H1 (cell line): ENCODE measurements around the gene MYO9A. TPM values are rescaled to one million over a fixed set of nuclear protein-coding genes. Genes with fewer than 3 reads are reported as not detected.

ENCODE experiments used
- CTCF ChIA-PET: fragments of 300-600 bp; sonication (Branson Sonifier 250); formaldehyde crosslinking; loops from one replicate; lab custom pipeline; 2021; ENCODE audit not compliant: partially characterized antibody; lab: Charles Lee
- POLR2A ChIA-PET: fragments of 300-600 bp; sonication (Branson Sonifier 250); formaldehyde crosslinking; loops from one replicate; lab custom pipeline; 2021; ENCODE audit warnings: inconsistent platforms; ENCODE audit not compliant: partially characterized antibody; lab: Charles Lee
- DNase-seq, 2 experiments: peaks; one replicate each; pipeline versions ENCODE4 v3.0.0 to v3.0.0-alpha.2; 2010 to 2022; ENCODE audit warnings: low spot score in 2 of 2, low read depth in 1 of 2, mixed read lengths in 1 of 2
- FAIRE-seq: peaks from 2 replicates; lab custom pipeline; 2011; peaks lifted over from hg19 to GRCh38; lab: Jason Lieb, UNC
- H2AFZ ChIP-seq: 2 replicates; pipeline ENCODE4 v1.8.1; 2012; ENCODE audit warnings: low read length, inconsistent platforms
- H2AK5ac ChIP-seq: 2 replicates; pipeline ENCODE4 v1.6.1; 2013; ENCODE audit warnings: low read depth, low read length
- H2BK120ac ChIP-seq: replicated peaks from 2 replicates; pipeline ENCODE3; 2013; ENCODE audit warnings: low read depth, low read length, inconsistent platforms
- H2BK12ac ChIP-seq: 2 replicates; pipeline ENCODE4 v1.6.1; 2013; ENCODE audit warnings: low read depth, low read length
- H2BK15ac ChIP-seq: 2 replicates; pipeline ENCODE4 v1.6.1; 2013; ENCODE audit warnings: low read length
- H2BK20ac ChIP-seq: 2 replicates; pipeline ENCODE4 v1.6.1; 2013; ENCODE audit warnings: low read length
- H2BK5ac ChIP-seq: 2 replicates; pipeline ENCODE4 v1.6.1; 2013; ENCODE audit warnings: low read depth, low read length
- H3K14ac ChIP-seq: 2 replicates; pipeline ENCODE4 v1.6.1; 2013; ENCODE audit warnings: inconsistent platforms; ENCODE audit not compliant: insufficient read length
- H3K18ac ChIP-seq: 2 replicates; pipeline ENCODE4 v1.6.1; 2013; ENCODE audit warnings: low read length; ENCODE audit errors: extremely low read depth
- H3K23ac ChIP-seq: 2 replicates; pipeline ENCODE4 v1.6.1; 2013; ENCODE audit warnings: inconsistent platforms; ENCODE audit not compliant: insufficient read length
- H3K23me2 ChIP-seq: 2 replicates; pipeline ENCODE4 v1.6.1; 2013; ENCODE audit warnings: low read depth, low read length
- H3K27ac ChIP-seq: 2 replicates; pipeline ENCODE4 v1.6.1; 2011; ENCODE audit warnings: low read depth, low read length, inconsistent platforms
- H3K27me3 ChIP-seq, 4 experiments: replicated peaks in 1 of 4; 1 replicate in 1 of 4; 2 replicates in 3 of 4; pipeline versions ENCODE4 v1.6.1 to v1.8.1; 2011 to 2013; ENCODE audit warnings: low read length in 3 of 4, mild to moderate bottlenecking in 3 of 4, inconsistent platforms in 2 of 4, mixed read lengths in 2 of 4, moderate library complexity in 1 of 4; ENCODE audit not compliant: control insufficient read depth in 3 of 4, insufficient read depth in 3 of 4; ENCODE audit errors: extremely low read depth in 1 of 4
- H3K36me3 ChIP-seq, 4 experiments: 2 replicates each; pipeline versions ENCODE4 v1.6.1 to v1.8.1; 2011 to 2013; ENCODE audit warnings: mild to moderate bottlenecking in 4 of 4, low read length in 3 of 4, moderate library complexity in 2 of 4, control low read depth in 1 of 4, inconsistent platforms in 1 of 4; ENCODE audit not compliant: insufficient read depth in 4 of 4, control insufficient read depth in 2 of 4
- H3K4ac ChIP-seq: replicated peaks from 2 replicates; pipeline ENCODE3; 2013; ENCODE audit warnings: low read length, low read depth, mixed read lengths, inconsistent platforms; ENCODE audit not compliant: insufficient read length
- H3K4me1 ChIP-seq, 4 experiments: replicated peaks in 1 of 4; 1 replicate in 1 of 4; 2 replicates in 3 of 4; pipeline versions ENCODE4 v1.6.1 to v1.8.1; 2011 to 2013; ENCODE audit warnings: low read length in 3 of 4, inconsistent platforms in 2 of 4, mixed read lengths in 1 of 4; ENCODE audit not compliant: insufficient read depth in 4 of 4, control insufficient read depth in 3 of 4
- H3K4me2 ChIP-seq, 2 experiments: 2 replicates each; pipeline versions ENCODE4 v1.6.1 to v1.8.1; 2011 to 2013; ENCODE audit warnings: low read depth in 2 of 2, low read length in 2 of 2, control low read depth in 1 of 2, inconsistent platforms in 1 of 2, mild to moderate bottlenecking in 1 of 2; ENCODE audit not compliant: insufficient read depth in 1 of 2
- H3K4me3 ChIP-seq, 4 experiments: fragments of 200-600, 300-600 bp in 1 of 4; sonication (generic), shearing (Covaris generic), sonication (Bioruptor Twin) in 1 of 4; 2 replicates each; pipeline versions ENCODE4 v1.5.1 to v1.8.1; 2011 to 2016; ENCODE audit warnings: low read length in 4 of 4, low read depth in 3 of 4, control low read depth in 2 of 4, inconsistent platforms in 2 of 4, mild to moderate bottlenecking in 2 of 4, mixed read lengths in 1 of 4, moderate library complexity in 1 of 4; ENCODE audit not compliant: insufficient read depth in 2 of 4; ENCODE audit errors: extremely low read depth in 1 of 4
- H3K56ac ChIP-seq: replicated peaks from 2 replicates; pipeline ENCODE3; 2013; ENCODE audit warnings: low read depth, mild to moderate bottlenecking, mixed read lengths, low read length, inconsistent platforms; ENCODE audit not compliant: insufficient read length
- H3K79me1 ChIP-seq: 2 replicates; pipeline ENCODE4 v1.6.1; 2013; ENCODE audit warnings: low read depth, low read length, control low read depth
- H3K79me2 ChIP-seq, 2 experiments: 2 replicates each; pipeline versions ENCODE4 v1.6.1 to v1.8.1; 2012 to 2013; ENCODE audit warnings: low read length in 2 of 2, mild to moderate bottlenecking in 2 of 2, inconsistent platforms in 1 of 2; ENCODE audit not compliant: insufficient read depth in 2 of 2, control insufficient read depth in 1 of 2
- H3K9ac ChIP-seq, 4 experiments: replicated peaks in 1 of 4; 1 replicate in 1 of 4; 2 replicates in 3 of 4; pipeline versions ENCODE4 v1.6.1 to v1.8.1; 2011 to 2013; ENCODE audit warnings: low read depth in 3 of 4, low read length in 3 of 4, control low read depth in 2 of 4, mild to moderate bottlenecking in 2 of 4, moderate library complexity in 2 of 4, inconsistent platforms in 1 of 4; ENCODE audit errors: extremely low read depth in 1 of 4
- H3K9me3 ChIP-seq, 2 experiments: 2 replicates each; pipeline versions ENCODE4 v1.6.1 to v1.8.1; 2012 to 2013; ENCODE audit warnings: mild to moderate bottlenecking in 2 of 2, moderate library complexity in 2 of 2, control low read depth in 1 of 2, inconsistent platforms in 1 of 2, low read depth in 1 of 2, low read length in 1 of 2, mixed read lengths in 1 of 2; ENCODE audit not compliant: insufficient read depth in 2 of 2
- H4K20me1 ChIP-seq, 2 experiments: replicated peaks in 1 of 2; 2 replicates each; pipeline versions ENCODE3 to v1.8.1; 2011 to 2013; ENCODE audit warnings: inconsistent platforms in 2 of 2, low read length in 2 of 2, mild to moderate bottlenecking in 1 of 2; ENCODE audit not compliant: insufficient read depth in 2 of 2, control insufficient read depth in 1 of 2
- H4K5ac ChIP-seq: 2 replicates; pipeline ENCODE4 v1.6.1; 2013; ENCODE audit warnings: low read length, low read depth, mixed read lengths, inconsistent platforms; ENCODE audit not compliant: insufficient read length
- H4K8ac ChIP-seq: 2 replicates; pipeline ENCODE4 v1.8.0; 2013; ENCODE audit warnings: mild to moderate bottlenecking, moderate library complexity, low read length, inconsistent platforms; ENCODE audit not compliant: insufficient read depth; ENCODE audit errors: extremely low read depth
- H4K91ac ChIP-seq: replicated peaks from 2 replicates; pipeline ENCODE3; 2013; ENCODE audit warnings: low read length, mixed read lengths, inconsistent platforms; ENCODE audit not compliant: insufficient read length
- CBX5 ChIP-seq: fragments of 300-800, 300-1000 bp; sonication (generic); IDR thresholded peaks from 2 replicates; pipeline ENCODE4 v1.7.1; 2016; ENCODE audit warnings: antibody characterized with exemption, low read length, low read depth
- CBX8 ChIP-seq: fragments of 300-800, 300-1000 bp; sonication (generic); IDR thresholded peaks from 2 replicates; pipeline ENCODE4 v1.7.1; 2016; ENCODE audit warnings: low read depth, low read length, borderline replicate concordance
- CHD2 ChIP-seq: IDR thresholded peaks from 2 replicates; pipeline ENCODE4 v1.6.1; 2012; ENCODE audit warnings: low read length, improper control_type of control experiment
- HDAC6 ChIP-seq: IDR thresholded peaks from one replicate; pipeline ENCODE4 v1.7.1; 2012; ENCODE audit warnings: low read depth, mild to moderate bottlenecking, inconsistent platforms, low read length, moderate library complexity
- JUND ChIP-seq: IDR thresholded peaks from 2 replicates; pipeline ENCODE4 v1.6.1; 2011; ENCODE audit warnings: mild to moderate bottlenecking, improper control_type of control experiment, low read length
- KDM4A ChIP-seq: IDR thresholded peaks from one replicate; pipeline ENCODE4 v1.7.1; 2012; ENCODE audit warnings: low read depth, mild to moderate bottlenecking, moderate library complexity, low read length, inconsistent platforms; ENCODE audit not compliant: severe bottlenecking
- MAFK ChIP-seq: IDR thresholded peaks from 2 replicates; pipeline ENCODE4 v1.6.1; 2012; ENCODE audit warnings: low read depth, mild to moderate bottlenecking, improper control_type of control experiment, low read length
- RAD21 ChIP-seq, 2 experiments: IDR thresholded peaks in 1 of 2; conservative IDR thresholded peaks in 1 of 2; 2 replicates each; pipeline ENCODE4 v1.6.1; 2011; ENCODE audit warnings: low read depth in 2 of 2, low read length in 2 of 2, improper control_type of control experiment in 1 of 2, inconsistent platforms in 1 of 2, mild to moderate bottlenecking in 1 of 2, moderate library complexity in 1 of 2
- RBBP5 ChIP-seq: IDR thresholded peaks from 2 replicates; pipeline ENCODE4 v1.7.1; 2012; ENCODE audit warnings: low read depth, mild to moderate bottlenecking, inconsistent platforms, low read length, moderate library complexity, borderline replicate concordance
- SP2 ChIP-seq: IDR thresholded peaks from 2 replicates; pipeline ENCODE4 v1.6.1; 2012; ENCODE audit warnings: mild to moderate bottlenecking, low read length, inconsistent platforms
- SP4 ChIP-seq: IDR thresholded peaks from 2 replicates; pipeline ENCODE4 v1.6.1; 2012; ENCODE audit warnings: low read length, inconsistent platforms
- TBP ChIP-seq: IDR thresholded peaks from 2 replicates; pipeline ENCODE4 v1.6.1; 2011; ENCODE audit warnings: low read depth, low read length, improper control_type of control experiment
- TEAD4 ChIP-seq: IDR thresholded peaks from 2 replicates; pipeline ENCODE4 v1.6.1; 2012; ENCODE audit warnings: low read depth, low read length, inconsistent platforms, mixed read lengths
- ZNF274 ChIP-seq: IDR thresholded peaks from 2 replicates; pipeline ENCODE4 v1.7.0; 2012; ENCODE audit warnings: low read length, borderline replicate concordance; ENCODE audit errors: extremely low read depth
- WGBS, 2 experiments: shearing (Covaris generic) in 1 of 2; methylation state at CpG; one replicate each; pipeline versions ENCODE4 v1.1.6 to v1.1.7; 2013 to 2015; ENCODE audit warnings: low lambda C conversion rate in 2 of 2, mixed read lengths in 2 of 2, inconsistent platforms in 1 of 2, low coverage in 1 of 2, missing lambda C conversion rate in 1 of 2; ENCODE audit not compliant: insufficient replicate concordance in 2 of 2, insufficient coverage in 1 of 2, insufficient read length in 1 of 2; ENCODE audit errors: extremely low coverage in 1 of 2, missing lambda C conversion rate in 1 of 2; 5-methylcytosine and 5-hydroxymethylcytosine counted together
- polyA plus RNA-seq, 7 experiments: library from polyadenylated mRNA; depleted of rRNA in 3 of 7; stranded (reverse) in 5 of 7; unstranded in 2 of 7; fragments of >200 nt in 5 of 7; fragments of 200-250 nt in 2 of 7; gene quantifications; 1 replicate in 5 of 7; 2 replicates in 1 of 7; 4 replicates in 1 of 7; pipeline versions ENCODE4 v1.2.1 to v1.2.3, GENCODE V29; 2011 to 2013; ENCODE audit warnings: missing spikeins in 2 of 7, mixed read lengths in 2 of 7
- total RNA-seq: library from RNA; stranded (reverse); fragmentation: NEBNext Ultra II Directional; extraction: Animal tissue kit (Norgen Biotek cat#: 25700); gene quantifications from 2 replicates; pipeline ENCODE4 v1.2.1, GENCODE V29; 2021

Gene MYO9A
- total and polyA plus RNA-seq, 2 of the 8 experiments (the other 6 are each of a cell fraction or from before 2014, with no cell fraction given), result 3.9 to 26.0 TPM

DNA sequence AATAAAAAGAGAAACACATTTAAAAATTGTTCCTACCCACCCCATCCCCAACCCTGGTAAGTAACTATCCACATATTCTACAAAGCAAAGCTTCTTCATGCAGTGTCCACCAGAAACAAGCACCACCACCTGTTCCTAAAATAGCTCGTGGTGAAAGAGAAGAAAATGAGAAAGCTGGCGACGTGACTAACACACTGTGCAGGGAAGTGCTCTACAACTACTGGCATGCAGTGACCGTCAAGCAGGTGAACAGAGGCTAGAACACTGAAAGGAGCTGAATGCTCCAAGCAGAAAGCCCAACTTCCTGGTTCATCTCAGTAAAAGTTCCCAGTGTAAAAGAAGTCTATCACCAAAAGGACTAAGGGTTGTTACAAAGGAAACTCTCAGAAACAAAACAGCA, 226.9 kb downstream of the MYO9A start:
- H3K27ac ChIP-seq, result no peak overlapping the region
- TF ChIP-seq CHD2, result no peak
- no peak for TF ChIP-seq SP4
- no peak for TF ChIP-seq SP2
- TF ChIP-seq CBX5, result no peak
- TF ChIP-seq MAFK, result no peak
- no peak for TF ChIP-seq CBX8
- no peak for TF ChIP-seq RBBP5
- TF ChIP-seq RAD21 (IDR thresholded peaks at IDR 0.05 in 1 of 2, conservative IDR thresholded peaks at IDR 0.05 in 1 of 2; ENCODE audit: low read depth in 2 of 2, low read length in 2 of 2), result no peak
- TF ChIP-seq JUND, result no peak
- TF ChIP-seq HDAC6, result no peak
- no peak for TF ChIP-seq KDM4A
- no peak for TF ChIP-seq TBP
- TF ChIP-seq ZNF274, result no peak
- no peak for TF ChIP-seq TEAD4

More for the DNA sequence above, 226.9 kb downstream of the MYO9A start:
- H3K4me1 ChIP-seq, result no peaks in the 10 kb centered on the region
- H3K9me3 ChIP-seq, result no peaks in the 10 kb centered on the region
- no peak overlapping the region for H4K5ac ChIP-seq
- no peak overlapping the region for H2BK12ac ChIP-seq
- H2BK120ac ChIP-seq, result no peak overlapping the region
- H3K79me1 ChIP-seq, result no peaks in the 10 kb centered on the region
- H2AK5ac ChIP-seq, result no peak overlapping the region
- no peaks in the 10 kb centered on the region for H3K27me3 ChIP-seq
- no peak overlapping the region for H4K8ac ChIP-seq
- POLR2A ChIA-PET, result no interaction called here
- CTCF ChIA-PET, result no interaction called here
- no peak overlapping the region for H2BK15ac ChIP-seq
- no peak overlapping the region for H3K23ac ChIP-seq
- H3K9ac ChIP-seq, result no peak overlapping the region
- H3K18ac ChIP-seq, result no peak overlapping the region
- H4K20me1 ChIP-seq, result no peaks in the 10 kb centered on the region
- H3K14ac ChIP-seq, result no peak overlapping the region
- no peak overlapping the region for H3K56ac ChIP-seq
- H2AFZ ChIP-seq, result no peak overlapping the region
- no peak overlapping the region for H4K91ac ChIP-seq
- H3K23me2 ChIP-seq, result no peaks in the 10 kb centered on the region
- DNase-seq (no peak), FAIRE-seq (no peak)
- no peak overlapping the region for H2BK5ac ChIP-seq
- WGBS, 2 experiments, result 89% methylated on average over 4 of the region's 4 CpGs; no CpG with 5 or more reads in 1 of the 2 experiments
- H3K36me3 ChIP-seq, result no peaks in the 10 kb centered on the region
- no peak overlapping the region for H3K4ac ChIP-seq
- H3K79me2 ChIP-seq, result no peaks in the 10 kb centered on the region
- H2BK20ac ChIP-seq, result no peak overlapping the region
- no peak overlapping the region for H3K4me2 ChIP-seq
- no peak overlapping the region for H3K4me3 ChIP-seq
